T-helper 1 cell treated with Interleukin-12 subunit alpha and Interleukin-12 subunit beta and Interleukin-4 antibody, amounts not matched to agents 30 μg/mL and 1 μg/mL, for 36 hours (primary cell): ENCODE data around the gene FAM163B.

Experiments used
- H3K27ac Mint-ChIP-seq: one replicate; pipeline ENCODE4 v1.8.0; 2021; ENCODE audit warnings: mild to moderate bottlenecking, mixed read lengths
- H3K27me3 Mint-ChIP-seq: one replicate; pipeline ENCODE4 v1.8.0; 2021; ENCODE audit warnings: low read depth, mixed read lengths
- H3K36me3 Mint-ChIP-seq: one replicate; pipeline ENCODE4 v1.8.0; 2021; ENCODE audit warnings: low read depth, mixed read lengths
- H3K4me1 Mint-ChIP-seq: one replicate; pipeline ENCODE4 v1.8.0; 2021; ENCODE audit warnings: low read depth, mixed read lengths
- H3K4me3 Mint-ChIP-seq: one replicate; pipeline ENCODE4 v1.8.0; 2021; ENCODE audit warnings: mild to moderate bottlenecking, moderate library complexity, mixed read lengths
- H3K9me3 Mint-ChIP-seq: one replicate; pipeline ENCODE4 v1.8.0; 2021; ENCODE audit warnings: mixed read lengths

The FAM163B gene

DNA sequence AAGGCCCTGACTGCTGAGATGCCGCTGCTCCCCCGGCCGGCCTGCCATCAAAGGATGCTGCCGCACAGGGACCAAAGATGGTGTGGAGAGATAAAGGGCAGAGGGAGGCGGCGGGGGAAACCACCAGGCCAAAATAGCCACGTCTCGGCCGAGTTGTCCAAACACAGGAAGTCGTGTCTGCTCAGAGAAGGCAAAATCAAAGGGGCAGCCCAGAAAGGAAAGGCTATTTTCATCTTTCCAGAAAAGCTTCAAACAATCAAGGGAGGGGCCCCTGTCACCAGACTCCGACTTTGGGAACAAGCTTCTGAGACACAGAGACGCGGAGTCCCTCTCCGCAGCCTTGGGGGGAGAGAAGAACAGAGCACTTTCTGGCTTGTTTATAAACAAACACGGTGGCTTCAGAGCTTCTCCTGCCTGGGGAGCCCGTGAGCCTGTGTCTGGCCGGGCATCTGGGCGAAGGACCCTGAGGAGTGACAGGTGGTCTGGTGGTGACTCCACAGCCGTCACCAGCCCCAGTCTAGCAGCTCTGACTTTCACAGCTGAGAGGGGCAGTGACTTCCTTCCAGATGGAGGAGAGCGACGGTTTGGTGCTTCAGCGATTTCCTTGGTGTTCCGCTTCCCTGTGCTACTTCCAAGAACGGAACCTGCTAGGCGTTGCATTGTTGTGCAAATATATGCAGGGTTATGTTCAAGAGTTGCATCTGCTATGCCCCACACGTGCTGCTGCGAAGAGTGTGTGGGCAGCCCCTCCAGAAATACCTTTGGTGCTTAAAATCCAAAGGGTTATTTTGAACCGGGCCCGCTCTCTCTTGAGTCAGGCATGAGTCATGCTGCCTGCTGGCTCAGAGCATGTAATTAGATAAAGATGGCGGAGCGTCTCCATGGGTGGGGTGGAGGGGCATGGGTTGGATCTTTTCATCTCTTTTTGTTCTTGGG, 50.7 kb downstream of the FAM163B start:
- H3K36me3 Mint-ChIP-seq, result no peaks in the 10 kb centered on the region
- H3K4me1 Mint-ChIP-seq, result no peaks in the 10 kb centered on the region
- no peaks in the 10 kb centered on the region for H3K27me3 Mint-ChIP-seq
- H3K9me3 Mint-ChIP-seq, result no peaks in the 10 kb centered on the region
- no peak overlapping the region for H3K27ac Mint-ChIP-seq
- no peak overlapping the region for H3K4me3 Mint-ChIP-seq

DNA sequence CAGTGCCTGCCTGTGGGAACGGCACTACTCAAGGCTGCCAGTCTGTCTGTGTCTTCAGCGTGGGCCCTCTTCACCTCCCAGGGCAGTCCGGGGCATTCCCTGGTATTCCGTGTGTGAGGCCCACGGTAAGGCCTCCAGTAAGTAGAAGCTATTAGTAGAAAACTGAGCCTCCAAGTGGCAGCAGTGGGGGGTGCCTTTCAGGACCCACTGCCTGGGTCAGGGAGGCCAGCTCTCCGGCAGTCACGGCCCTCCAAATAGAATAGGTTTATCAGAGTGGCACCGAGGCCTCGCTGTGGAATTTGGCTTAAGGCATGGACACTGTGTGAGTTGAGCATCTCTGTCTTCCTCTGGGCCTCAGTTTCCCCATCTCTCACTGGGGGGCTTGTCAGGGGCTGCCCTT, 51.6 kb downstream of the FAM163B start:
- Mint-ChIP-seq H3K27ac (no peak overlapping the region), H3K4me1 (no peaks in the 10 kb centered on the region), H3K4me3 (no peak overlapping the region), H3K27me3 (no peaks in the 10 kb centered on the region), H3K9me3 (no peaks in the 10 kb centered on the region), H3K36me3 (no peaks in the 10 kb centered on the region)

DNA sequence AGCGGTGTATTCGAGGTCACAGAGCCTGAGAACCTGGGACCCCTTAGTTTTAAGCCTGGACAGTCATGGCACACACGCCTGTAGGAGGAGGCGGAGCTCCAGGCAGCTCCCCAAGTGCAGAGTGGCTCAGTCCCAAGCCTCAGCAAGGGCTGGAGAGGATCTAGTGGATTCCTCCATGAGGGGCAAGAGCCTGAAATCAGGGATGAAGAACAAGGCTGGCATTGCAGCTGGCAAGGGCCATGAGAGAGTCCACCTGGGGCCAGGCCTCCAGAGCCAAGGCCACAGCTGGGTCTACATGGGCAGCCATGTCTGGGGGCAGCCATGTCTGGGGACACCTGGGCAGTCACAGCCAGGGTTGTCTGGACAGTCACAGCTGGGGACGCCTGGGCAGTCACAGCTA, 52.8 kb downstream of the FAM163B start:
- Mint-ChIP-seq H3K4me1 (no peaks in the 10 kb centered on the region), H3K27ac (no peak overlapping the region), H3K36me3 (no peaks in the 10 kb centered on the region), H3K4me3 (no peak overlapping the region), H3K9me3 (no peaks in the 10 kb centered on the region), H3K27me3 (no peaks in the 10 kb centered on the region)

DNA sequence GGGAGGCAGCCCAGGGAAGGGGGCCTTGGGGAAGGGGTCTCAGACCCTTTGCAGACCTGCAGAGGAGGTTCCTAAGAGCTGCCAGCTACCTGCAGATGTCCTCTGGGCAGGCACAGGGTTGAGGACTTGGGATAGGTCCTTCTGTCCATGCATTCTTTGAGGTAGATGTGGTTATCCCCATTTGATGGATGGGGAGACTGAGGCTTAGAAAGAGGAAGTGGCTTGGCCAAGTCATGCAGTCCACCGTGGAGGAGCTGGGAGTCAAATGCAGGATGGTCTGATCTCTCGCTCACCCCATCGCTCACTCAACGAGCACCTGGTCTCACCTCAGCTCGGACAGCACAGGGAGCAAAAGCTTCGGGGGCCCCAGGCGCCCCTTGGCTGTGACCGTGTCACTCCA, 54.5 kb downstream of the FAM163B start:
- Mint-ChIP-seq H3K27me3 (no peaks in the 10 kb centered on the region), H3K4me3 (no peak overlapping the region), H3K36me3 (no peaks in the 10 kb centered on the region), H3K4me1 (no peaks in the 10 kb centered on the region), H3K27ac (no peak overlapping the region), H3K9me3 (no peaks in the 10 kb centered on the region)

DNA sequence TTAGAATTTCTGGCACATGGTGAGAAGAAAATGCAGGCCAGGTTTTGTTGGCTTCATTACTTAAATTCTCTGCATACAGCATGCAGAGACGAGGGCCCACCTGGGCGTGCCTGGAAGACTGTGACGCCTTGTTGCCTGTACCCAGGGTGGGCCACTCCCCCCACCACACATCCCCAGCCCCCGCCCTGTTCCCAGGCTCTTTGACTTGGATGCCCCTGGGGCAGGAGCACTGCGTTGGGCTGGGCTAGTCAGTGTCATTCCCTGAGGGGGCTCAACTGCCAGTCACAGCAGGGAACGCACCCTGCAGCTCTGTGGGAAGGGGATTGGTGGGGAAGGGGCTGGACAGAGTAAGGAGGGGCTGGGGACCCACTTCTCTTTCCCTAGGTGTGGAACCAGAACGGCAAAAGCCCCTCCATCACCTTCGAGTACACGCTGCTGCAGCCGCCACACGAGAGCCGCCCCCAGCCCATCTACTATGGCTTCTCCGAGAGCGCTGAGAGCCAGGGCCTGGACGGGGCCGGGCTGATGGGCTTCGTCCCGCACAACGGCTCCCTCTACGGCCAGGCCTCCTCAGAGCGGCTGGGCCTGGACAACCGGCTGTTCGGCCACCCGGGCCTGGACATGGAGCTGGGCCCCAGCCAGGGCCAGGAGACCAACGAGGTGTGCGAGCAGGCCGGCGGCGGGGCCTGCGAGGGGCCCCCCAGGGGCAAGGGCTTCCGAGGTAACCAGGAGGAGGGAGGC, 55.0 kb downstream of the FAM163B start:
- Mint-ChIP-seq H3K27ac (no peak overlapping the region), H3K9me3 (no peaks in the 10 kb centered on the region), H3K27me3 (no peaks in the 10 kb centered on the region), H3K36me3 (no peaks in the 10 kb centered on the region), H3K4me3 (no peak overlapping the region), H3K4me1 (no peaks in the 10 kb centered on the region)

DNA sequence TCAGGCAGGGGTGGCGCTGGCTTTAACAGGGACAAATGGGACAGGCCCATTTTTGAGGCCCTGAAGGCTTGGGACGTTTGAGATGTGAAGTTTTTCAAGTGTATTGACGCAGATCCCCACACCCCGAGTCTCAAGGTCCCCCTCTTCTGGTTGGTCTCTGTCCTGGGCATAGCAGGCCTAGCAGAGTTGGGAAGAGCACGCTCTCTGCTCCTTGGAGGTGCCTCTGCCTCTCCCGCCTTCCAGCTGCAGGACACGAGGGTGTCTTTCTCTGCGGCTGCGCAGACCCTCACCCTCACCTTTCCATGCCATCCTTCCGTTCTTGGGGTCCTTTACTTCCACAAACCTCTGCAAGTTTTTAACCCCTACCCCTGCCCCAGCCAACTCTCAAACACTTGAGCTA, 56.1 kb downstream of the FAM163B start:
- no peaks in the 10 kb centered on the region for H3K4me1 Mint-ChIP-seq
- no peak overlapping the region for H3K4me3 Mint-ChIP-seq
- H3K9me3 Mint-ChIP-seq, result no peaks in the 10 kb centered on the region
- H3K27ac Mint-ChIP-seq, result no peak overlapping the region
- no peaks in the 10 kb centered on the region for H3K36me3 Mint-ChIP-seq
- no peaks in the 10 kb centered on the region for H3K27me3 Mint-ChIP-seq

DNA sequence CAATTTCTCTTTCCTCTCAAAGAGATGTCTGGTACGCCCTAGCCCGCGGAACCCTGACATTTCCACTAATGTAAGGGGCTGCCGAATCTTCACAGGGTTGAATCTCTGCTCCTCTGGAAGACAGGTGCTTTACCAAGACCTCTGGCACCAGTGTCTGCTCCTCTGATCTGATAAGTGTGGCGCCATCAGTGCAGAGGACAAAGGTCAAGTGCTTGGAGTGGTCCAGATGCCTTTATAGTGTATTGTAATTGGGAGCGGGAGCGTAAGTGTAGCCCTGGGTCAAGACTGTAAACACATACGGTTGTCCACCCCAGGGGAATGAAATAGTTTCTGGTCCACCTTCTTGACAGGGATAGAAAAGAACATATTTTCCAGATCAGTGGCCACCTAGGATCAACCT, 57.0 kb downstream of the FAM163B start:
- Mint-ChIP-seq H3K36me3 (no peaks in the 10 kb centered on the region), H3K4me1 (no peaks in the 10 kb centered on the region), H3K9me3 (no peaks in the 10 kb centered on the region), H3K4me3 (no peak overlapping the region), H3K27ac (no peak overlapping the region), H3K27me3 (no peaks in the 10 kb centered on the region)

DNA sequence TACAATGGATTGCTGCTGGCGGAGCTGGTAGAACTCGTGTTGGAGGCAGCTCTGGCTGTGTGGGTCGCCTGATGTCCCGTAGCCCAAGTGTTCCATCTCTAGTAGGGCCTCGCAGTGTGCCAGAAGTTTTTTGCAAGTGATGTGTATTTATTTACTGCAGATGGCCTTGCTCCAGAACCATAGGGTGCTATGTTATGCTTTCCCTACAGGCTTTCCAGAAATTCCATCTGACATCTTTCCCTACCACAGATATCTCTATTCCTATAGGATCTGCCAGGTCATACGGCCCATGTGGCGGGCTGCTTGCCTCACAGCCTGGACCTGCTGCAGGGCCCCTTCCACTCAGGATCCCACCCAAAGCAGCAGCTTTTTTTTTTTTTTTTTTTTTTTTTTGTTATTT, 57.7 kb downstream of the FAM163B start:
- H3K9me3 Mint-ChIP-seq, result no peaks in the 10 kb centered on the region
- no peaks in the 10 kb centered on the region for H3K4me1 Mint-ChIP-seq
- H3K4me3 Mint-ChIP-seq, result no peak overlapping the region
- H3K27ac Mint-ChIP-seq, result no peak overlapping the region
- no peaks in the 10 kb centered on the region for H3K27me3 Mint-ChIP-seq
- no peaks in the 10 kb centered on the region for H3K36me3 Mint-ChIP-seq

DNA sequence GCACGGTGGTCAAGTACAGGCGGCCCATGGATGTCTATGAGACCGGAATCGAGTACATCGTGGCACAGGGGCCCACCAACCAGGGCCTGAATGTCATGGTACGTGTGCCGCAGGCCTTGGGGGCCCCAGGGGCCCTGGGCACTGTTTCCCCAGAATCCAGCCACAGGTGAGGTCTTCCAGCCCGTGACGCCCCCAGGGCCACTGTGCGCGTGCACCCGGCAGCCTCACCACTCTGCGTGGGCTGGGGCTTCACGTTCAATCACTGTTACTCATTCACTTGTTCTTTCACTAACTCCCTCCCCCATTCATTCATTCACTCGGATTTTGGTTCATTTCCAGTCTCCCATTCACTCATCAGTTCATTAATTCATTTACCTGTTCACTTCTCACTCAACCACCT, 62.1 kb downstream of the FAM163B start:
- H3K9me3 Mint-ChIP-seq, result no peaks in the 10 kb centered on the region
- no peaks in the 10 kb centered on the region for H3K4me1 Mint-ChIP-seq
- H3K27me3 Mint-ChIP-seq, result no peaks in the 10 kb centered on the region
- H3K4me3 Mint-ChIP-seq, result no peak overlapping the region
- H3K27ac Mint-ChIP-seq, result no peak overlapping the region
- H3K36me3 Mint-ChIP-seq, result no peaks in the 10 kb centered on the region

DNA sequence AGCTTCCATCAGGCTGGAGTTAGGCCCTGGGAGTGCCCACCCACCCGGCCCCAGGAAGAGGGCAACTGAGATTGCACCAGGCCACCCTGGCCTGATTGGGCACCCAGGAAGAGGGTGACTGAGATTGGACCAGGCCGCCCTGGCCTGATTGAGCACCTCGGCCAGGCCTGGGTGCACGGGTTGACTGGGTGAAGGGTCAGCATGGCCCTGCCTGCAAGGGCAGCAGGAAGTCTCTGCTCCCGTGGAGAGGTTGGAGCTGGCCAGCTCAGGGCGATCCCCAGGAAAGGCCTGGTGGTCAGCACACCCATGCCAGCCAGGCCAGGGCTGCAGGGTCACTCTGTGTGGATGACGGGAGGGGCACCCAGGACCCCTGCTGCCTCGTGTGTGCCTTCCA, 62.9 kb downstream of the FAM163B start:
- Mint-ChIP-seq H3K36me3 (no peaks in the 10 kb centered on the region), H3K27me3 (no peaks in the 10 kb centered on the region), H3K9me3 (no peaks in the 10 kb centered on the region), H3K4me1 (no peaks in the 10 kb centered on the region), H3K4me3 (no peak overlapping the region), H3K27ac (no peak overlapping the region)

DNA sequence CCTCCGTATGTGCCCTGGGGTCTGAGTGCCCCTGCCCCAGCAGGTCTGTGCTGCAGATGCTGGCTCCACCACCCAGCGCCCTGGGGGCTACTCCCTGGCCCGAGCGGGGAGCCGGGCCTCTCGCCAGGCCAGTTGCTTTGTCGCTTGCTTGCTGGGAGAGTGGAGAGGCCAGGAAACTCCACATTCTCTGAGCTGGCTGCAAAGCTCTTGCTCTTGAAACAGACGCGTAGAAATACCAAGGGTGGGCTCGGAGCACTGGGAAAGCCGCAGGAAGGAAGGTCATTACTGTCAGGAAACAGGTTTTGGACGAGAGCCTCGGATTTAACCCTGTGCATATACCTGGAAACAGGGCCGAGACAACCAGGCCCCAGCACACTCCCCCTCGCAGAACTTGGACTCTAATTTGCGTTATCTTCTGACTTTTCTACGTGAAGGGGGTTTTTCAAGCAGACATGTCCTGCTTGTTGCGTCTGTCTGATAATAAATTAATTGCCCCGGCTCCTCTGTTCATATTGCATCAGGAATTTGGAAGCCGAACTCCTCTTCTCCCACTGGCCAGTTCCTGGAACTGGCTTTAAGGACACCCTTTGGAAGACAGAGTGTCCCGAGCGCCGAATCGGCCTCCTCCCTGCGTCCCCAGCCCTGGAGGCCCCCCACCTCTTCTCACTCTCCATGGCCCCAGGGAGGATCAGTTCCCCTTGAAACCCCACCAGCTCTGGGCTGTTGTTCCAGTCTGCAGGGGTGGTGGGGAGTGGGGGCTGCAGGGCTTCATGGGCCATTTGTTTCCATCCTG, 63.5 kb downstream of the FAM163B start:
- Mint-ChIP-seq H3K4me3 (no peak overlapping the region), H3K27me3 (no peaks in the 10 kb centered on the region), H3K27ac (no peak overlapping the region), H3K9me3 (no peaks in the 10 kb centered on the region), H3K36me3 (no peaks in the 10 kb centered on the region), H3K4me1 (no peaks in the 10 kb centered on the region)

DNA sequence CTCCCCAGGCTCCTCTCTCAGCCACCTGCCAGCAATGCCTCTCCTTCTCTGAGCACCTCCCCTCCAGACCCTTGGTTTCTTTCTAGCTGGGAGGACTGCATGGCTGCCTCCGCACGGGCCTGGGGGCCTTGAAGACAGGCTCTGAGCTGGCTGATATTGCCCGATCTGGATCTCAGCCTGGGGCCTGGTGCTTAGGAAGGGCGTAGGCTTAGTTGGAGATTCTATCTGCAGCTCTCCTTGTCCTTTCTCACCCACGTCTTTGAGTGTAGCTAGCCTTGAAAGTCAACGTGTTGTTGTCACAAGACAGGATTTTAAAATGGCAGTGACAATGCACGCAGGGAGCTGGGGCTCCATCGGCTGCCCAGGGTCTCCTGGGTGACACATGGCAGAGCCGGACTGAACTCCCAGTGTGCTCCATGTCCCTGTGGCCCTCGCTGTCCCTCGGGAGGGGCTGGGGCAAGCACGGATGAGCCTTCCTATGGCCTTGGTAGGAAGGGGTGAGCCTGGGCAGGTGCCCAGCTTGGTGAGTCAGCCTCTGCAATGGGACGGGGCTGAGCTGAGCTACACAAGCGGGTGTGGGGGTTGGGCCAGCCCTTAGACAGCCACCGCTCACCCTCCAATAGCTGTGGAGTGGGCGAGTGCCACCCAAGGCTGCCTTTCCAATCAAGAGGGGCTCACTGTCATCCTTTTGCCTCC, 65.3 kb downstream of the FAM163B start:
- H3K36me3 Mint-ChIP-seq, result no peaks in the 10 kb centered on the region
- no peaks in the 10 kb centered on the region for H3K4me1 Mint-ChIP-seq
- H3K9me3 Mint-ChIP-seq, result no peaks in the 10 kb centered on the region
- H3K4me3 Mint-ChIP-seq, result no peak overlapping the region
- no peak overlapping the region for H3K27ac Mint-ChIP-seq
- H3K27me3 Mint-ChIP-seq, result no peaks in the 10 kb centered on the region

DNA sequence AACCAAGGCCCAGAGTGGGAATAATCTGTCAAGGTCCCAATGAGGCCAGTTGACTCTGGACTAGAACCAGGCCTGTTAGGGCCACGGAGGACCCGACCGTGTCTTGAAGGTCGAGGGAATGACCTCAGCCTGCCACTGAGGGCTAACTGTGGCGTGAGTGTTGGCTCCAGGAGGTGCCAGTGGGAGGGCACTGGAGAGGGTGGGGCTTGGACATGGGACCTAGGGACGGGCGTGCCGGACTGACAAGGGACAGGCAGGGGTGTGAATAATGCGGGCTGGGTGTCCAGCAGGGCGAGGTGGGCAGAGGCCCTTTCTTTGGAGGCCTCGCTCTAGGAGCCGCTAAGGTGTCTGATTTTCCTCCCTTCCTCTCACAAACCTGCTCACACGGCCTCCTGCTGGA, 67.2 kb downstream of the FAM163B start:
- Mint-ChIP-seq H3K36me3 (no peaks in the 10 kb centered on the region), H3K4me1 (no peaks in the 10 kb centered on the region), H3K4me3 (no peak overlapping the region), H3K27me3 (no peaks in the 10 kb centered on the region), H3K9me3 (no peaks in the 10 kb centered on the region), H3K27ac (no peak overlapping the region)

DNA sequence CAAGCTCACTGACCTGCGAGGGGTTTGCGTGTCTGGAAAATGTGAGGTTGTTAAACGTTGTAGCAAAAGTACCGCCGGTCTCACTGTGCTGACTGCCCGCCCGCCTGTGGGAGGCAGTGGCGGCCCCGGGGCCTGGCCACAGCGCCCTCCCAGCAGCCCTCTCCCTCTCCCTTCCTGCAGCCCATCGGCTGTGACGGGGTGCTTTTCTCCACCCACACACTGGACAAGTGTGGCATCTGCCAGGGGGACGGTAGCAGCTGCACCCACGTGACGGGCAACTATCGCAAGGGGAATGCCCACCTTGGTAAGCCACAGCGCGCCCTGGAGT, 68.5 kb downstream of the FAM163B start:
- no peaks in the 10 kb centered on the region for H3K36me3 Mint-ChIP-seq
- no peak overlapping the region for H3K4me3 Mint-ChIP-seq
- no peak overlapping the region for H3K27ac Mint-ChIP-seq
- H3K9me3 Mint-ChIP-seq, result no peaks in the 10 kb centered on the region
- H3K4me1 Mint-ChIP-seq, result no peaks in the 10 kb centered on the region
- H3K27me3 Mint-ChIP-seq, result peaks cover 3% of the 10 kb centered on the region
